K562 (cell line): ENCODE data around the gene TMEM131L. TPM values are rescaled to one million over a fixed set of nuclear protein-coding genes. Genes with fewer than 3 reads are reported as not detected.
A peak's percentile ranks its signal among the peaks of the same experiment; 100 is the strongest.
"Not testable (repeated sequence)": the region's sequence is repeated elsewhere in the genome, so short reads cannot be mapped to it uniquely, and the experiment has no call there.

Source experiments
- ATAC-seq: fragments of 200-7000 bp; cut with Tn5 transposase; 3 replicates; pipeline ENCODE4 v1.9.1; 2020; ENCODE audit warnings: moderate library complexity
- BruUV-seq: library from RNA; stranded (reverse); fragments of 400-500 nt; replicated peaks from 2 replicates; lab custom pipeline; 2021; lab: Mats Ljungman, UMichigan
- CTCF ChIA-PET: fragments of 300-600 bp; formaldehyde crosslinking; extraction: SDS; loops from one replicate; lab custom pipeline; 2021; ENCODE audit warnings: low intra/inter-chr PET ratio; lab: Yijun Ruan, JAX
- POLR2A ChIA-PET: fragments of 300-600, 350-650 bp; sonication (Branson Sonifier 250); formaldehyde crosslinking; extraction: SDS; loops from one replicate; lab custom pipeline; 2021; ENCODE audit warnings: antibody characterized with exemption, inconsistent platforms; lab: Yijun Ruan, JAX
- DNase-seq, 4 experiments: peaks; one replicate each; pipeline versions ENCODE4 v3.0.0 to v3.0.0-alpha.2; 2011 to 2018; ENCODE audit warnings: low spot score in 3 of 4, mixed read lengths in 3 of 4; ENCODE audit errors: extremely low read depth in 1 of 4
- FAIRE-seq: peaks from 2 replicates; lab custom pipeline; 2011; peaks lifted over from hg19 to GRCh38; lab: Jason Lieb, UNC
- H2AFZ ChIP-seq: 2 replicates; pipeline ENCODE4 v1.6.0; 2011; ENCODE audit warnings: low read depth, low read length, control low read depth, inconsistent platforms
- H3K27ac ChIP-seq: fragments of 200-600 bp; 3 replicates; pipeline ENCODE4 v1.8.0; 2011; ENCODE audit warnings: low read depth, mild to moderate bottlenecking, control low read depth, inconsistent platforms, low read length, moderate library complexity, mixed read lengths; ENCODE audit errors: extremely low read depth
- H3K27me3 ChIP-seq, 2 experiments: fragments of 300-600 bp in 1 of 2; 2 replicates in 1 of 2; 3 replicates in 1 of 2; pipeline versions ENCODE4 v1.6.0 to v1.8.0; 2011; ENCODE audit warnings: inconsistent platforms in 2 of 2, low read length in 2 of 2, mild to moderate bottlenecking in 1 of 2, mixed read lengths in 1 of 2, moderate library complexity in 1 of 2; ENCODE audit not compliant: control insufficient read depth in 2 of 2, insufficient read depth in 2 of 2
- H3K36me3 ChIP-seq: fragments of 300-600 bp; 3 replicates; pipeline ENCODE4 v1.8.0; 2011; ENCODE audit warnings: mild to moderate bottlenecking, low read length, inconsistent platforms; ENCODE audit not compliant: control insufficient read depth, insufficient read depth
- H3K4me1 ChIP-seq, 2 experiments: fragments of 200-600 bp in 1 of 2; replicated peaks in 1 of 2; 2 replicates in 1 of 2; 3 replicates in 1 of 2; pipeline versions ENCODE4 v1.5.1 to v1.8.0; 2011; ENCODE audit warnings: inconsistent platforms in 2 of 2, low read length in 2 of 2, mild to moderate bottlenecking in 1 of 2, mixed read lengths in 1 of 2, moderate library complexity in 1 of 2; ENCODE audit not compliant: control insufficient read depth in 2 of 2, insufficient read depth in 2 of 2
- H3K4me2 ChIP-seq: 2 replicates; pipeline ENCODE4 v1.6.1; 2011; ENCODE audit warnings: low read length, control low read depth, inconsistent platforms, mixed read lengths; ENCODE audit not compliant: insufficient read depth
- H3K4me3 ChIP-seq: fragments of 200-600 bp; sonication (generic), shearing (Covaris generic); 2 replicates; pipeline ENCODE4 v1.5.1; 2016; ENCODE audit warnings: control low read depth, inconsistent platforms
- H3K79me2 ChIP-seq: fragments of 200-600 bp; 3 replicates; pipeline ENCODE4 v1.8.0; 2011; ENCODE audit warnings: low read length, inconsistent platforms; ENCODE audit not compliant: control insufficient read depth, insufficient read depth
- H3K9ac ChIP-seq, 2 experiments: 2 replicates each; pipeline versions ENCODE4 v1.6.0 to v1.6.1; 2011; ENCODE audit warnings: low read depth in 2 of 2, low read length in 2 of 2, control low read depth in 1 of 2, inconsistent platforms in 1 of 2, mild to moderate bottlenecking in 1 of 2, mixed read lengths in 1 of 2; ENCODE audit not compliant: insufficient read depth in 1 of 2
- H3K9me1 ChIP-seq: one replicate; pipeline ENCODE4 v1.6.0; 2011; ENCODE audit warnings: inconsistent platforms, mild to moderate bottlenecking, low read length, moderate library complexity; ENCODE audit not compliant: control insufficient read depth, insufficient read depth
- H3K9me3 ChIP-seq: replicated peaks from 2 replicates; pipeline ENCODE4 v1.5.1; 2011; ENCODE audit warnings: low read depth, low read length, inconsistent platforms; ENCODE audit not compliant: control insufficient read depth, insufficient read depth
- H4K20me1 ChIP-seq: replicated peaks from 2 replicates; pipeline ENCODE4 v1.6.1; 2011; ENCODE audit warnings: low read length, inconsistent platforms, mixed read lengths; ENCODE audit not compliant: control insufficient read depth, insufficient read depth
- CEBPB ChIP-seq: fragments of 450-650 bp; IDR thresholded peaks from 2 replicates; pipeline ENCODE4 v1.6.1; 2016; ENCODE audit warnings: missing genetic modification characterization, missing compliant biosample characterization
- CEBPG ChIP-seq, 3 experiments: fragments of 200-800 bp in 1 of 3; sonication (Bioruptor generic) in 1 of 3; sonication (generic) in 1 of 3; formaldehyde crosslinking in 1 of 3; IDR thresholded peaks in 2 of 3; conservative IDR thresholded peaks in 1 of 3; 2 replicates each; pipeline versions ENCODE4 v1.6.1 to v1.8.0; 2016 to 2022; ENCODE audit warnings: missing compliant biosample characterization in 2 of 3, missing genetic modification characterization in 2 of 3, mild to moderate bottlenecking in 1 of 3, missing genetic modification reagents in 1 of 3
- ZNF121 ChIP-seq: sonication (generic); formaldehyde crosslinking; conservative IDR thresholded peaks from 2 replicates; pipeline ENCODE4 v1.8.0; 2022; ENCODE audit warnings: missing genetic modification reagents
- WGBS: fragments of 100-300 bp; shearing (Covaris generic); methylation state at CpG from one replicate; pipeline ENCODE4 v1.1.6; 2016; ENCODE audit warnings: low coverage, mixed read lengths; ENCODE audit not compliant: insufficient coverage; ENCODE audit errors: missing lambda C conversion rate; 5-methylcytosine and 5-hydroxymethylcytosine counted together
- in situ Hi-C: fragments of 300-500 bp; cut with MboI; formaldehyde crosslinking; loops from 4 replicates; pipeline ENCODE4 v1.15.0; 2018; ENCODE audit warnings: inconsistent platforms, mixed read lengths
- intact Hi-C: fragments of 100-400 bp; cut with micrococcal nuclease; formaldehyde crosslinking; loops from 2 replicates; pipeline ENCODE4 v1.14.2; 2022
- polyA plus RNA-seq, 8 experiments: library from polyadenylated mRNA; depleted of rRNA in 4 of 8; stranded (reverse) in 5 of 8; unstranded in 3 of 8; fragments of >200 nt; fragmentation: Nextera tagmentation in 2 of 8; fragmentation: Illumina TruSeq in 1 of 8; extraction: Ambion mirVana in 2 of 8; extraction: Trizol in 1 of 8; gene quantifications; 2 replicates each; pipeline versions ENCODE4 v1.2.1 to v1.2.3, GENCODE V29; 2011 to 2014; ENCODE audit warnings: inconsistent platforms in 1 of 8, missing spikeins in 1 of 8
- total RNA-seq, 7 experiments: library from RNA; depleted of rRNA in 6 of 7; stranded (reverse); fragments of >200 nt in 6 of 7; fragmentation: Illumina TruSeq in 2 of 7; extraction: Trizol in 2 of 7; gene quantifications; 2 replicates each; pipeline versions ENCODE4 v1.2.1 to v1.2.3, GENCODE V29; 2011 to 2021; ENCODE audit warnings: low replicate concordance in 1 of 7
- TF ChIP-seq, protein P1 (sequence below): fragments of 450-650 bp; IDR thresholded peaks from 2 replicates; pipeline ENCODE4 v1.6.1; 2016; ENCODE audit warnings: missing biosample characterization, missing genetic modification characterization

The TMEM131L gene
- total and polyA plus RNA-seq, 9 of the 15 experiments (the other 6 are each of a cell fraction or from before 2014, with no cell fraction given), result 1.2 to 20.8 (median 12.9) TPM

DNA sequence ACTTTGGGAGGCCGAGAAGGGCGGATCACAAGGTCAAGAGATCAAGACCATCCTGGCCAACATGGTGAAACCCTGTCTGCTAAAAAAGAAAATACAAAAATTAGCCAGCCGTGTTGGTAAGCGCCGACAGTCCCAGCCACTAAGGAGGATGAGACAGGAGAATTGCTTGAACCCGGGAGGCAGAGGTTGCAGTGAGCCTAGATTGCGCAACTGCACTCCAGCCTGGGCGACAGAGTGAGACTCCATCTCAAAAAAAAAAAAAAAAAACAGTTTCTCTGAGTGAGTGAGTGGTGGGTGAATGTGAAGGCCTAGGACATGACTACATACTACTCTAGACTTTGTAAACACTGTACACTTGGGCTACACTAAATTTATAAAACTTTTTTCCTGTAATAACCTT is 49.7 kb upstream of the TMEM131L start:
- in situ Hi-C loops, H3K4me3 ChIP-seq, H3K9ac ChIP-seq, H3K79me2 ChIP-seq, BruUV-seq, ATAC-seq, H4K20me1 ChIP-seq, H3K9me3 ChIP-seq, H2AFZ ChIP-seq, H3K27ac ChIP-seq, intact Hi-C loops, H3K4me2 ChIP-seq, DNase-seq, H3K27me3 ChIP-seq, H3K4me1 ChIP-seq, FAIRE-seq, H3K9me1 ChIP-seq, CTCF ChIA-PET: not testable (repeated sequence)
- H3K36me3 ChIP-seq, result peaks cover 22% of the 10 kb centered on the region
- TF ChIP-seq CEBPG (CRISPR knock-in tag; IDR thresholded peaks at IDR 0.05) (peak; percentile 80), CEBPG (tag; conservative IDR thresholded peaks at IDR 0.05 in 1 of 2, IDR thresholded peaks at IDR 0.05 in 1 of 2) (peak in 1 of 2 experiments; percentile 89; a peak in 2 of 4 replicates), CEBPB (tag) (peak; percentile 92), ZNF121 (CRISPR knock-in tag) (peak; percentile 21; the same call in 1 of the 2 replicates)
- TF ChIP-seq, protein P1, sequence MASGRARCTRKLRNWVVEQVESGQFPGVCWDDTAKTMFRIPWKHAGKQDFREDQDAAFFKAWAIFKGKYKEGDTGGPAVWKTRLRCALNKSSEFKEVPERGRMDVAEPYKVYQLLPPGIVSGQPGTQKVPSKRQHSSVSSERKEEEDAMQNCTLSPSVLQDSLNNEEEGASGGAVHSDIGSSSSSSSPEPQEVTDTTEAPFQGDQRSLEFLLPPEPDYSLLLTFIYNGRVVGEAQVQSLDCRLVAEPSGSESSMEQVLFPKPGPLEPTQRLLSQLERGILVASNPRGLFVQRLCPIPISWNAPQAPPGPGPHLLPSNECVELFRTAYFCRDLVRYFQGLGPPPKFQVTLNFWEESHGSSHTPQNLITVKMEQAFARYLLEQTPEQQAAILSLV (tag), result peak; percentile 45; the same call in 1 of the 2 replicates
- POLR2A ChIA-PET, result interaction anchor here (0.7 to 1.6 kb wide), 2 partner anchors 11 to 23 kb away, joined by 5 read pairs; no protein-coding TSS in a partner anchor
- WGBS, result 88% methylated on average over 8 of the region's 8 CpGs
